A673 (cell line): ENCODE data around the gene ATP10A. TPM values are rescaled to one million over a fixed set of nuclear protein-coding genes. Genes with fewer than 3 reads are reported as not detected.

Experiments used
- BruUV-seq: library from RNA; stranded (reverse); fragments of 400-500 nt; replicated peaks from 2 replicates; lab custom pipeline; 2021; lab: Mats Ljungman, UMichigan
- CTCF ChIA-PET: fragments of 300-600 bp; sonication (Branson Sonifier 250); formaldehyde crosslinking; loops from one replicate; lab custom pipeline; 2022; ENCODE audit warnings: antibody characterized with exemption; lab: Charles Lee
- POLR2A ChIA-PET: fragments of 300-600 bp; sonication (Branson Sonifier 250); formaldehyde crosslinking; loops from one replicate; lab custom pipeline; 2022; ENCODE audit warnings: antibody characterized with exemption; ENCODE audit not compliant: low non-redundant PET; lab: Charles Lee
- DNase-seq: peaks from one replicate; pipeline ENCODE4 v3.0.0-alpha.2; 2015; ENCODE audit warnings: low spot score
- H3K27ac ChIP-seq: fragments of 200-600 bp; sonication (generic); 2 replicates; pipeline ENCODE4 v1.5.1; 2016; ENCODE audit warnings: mixed run types, low read depth, mild to moderate bottlenecking, mixed read lengths, antibody characterized with exemption, low read length; ENCODE audit not compliant: poor library complexity, severe bottlenecking
- H3K27me3 ChIP-seq: fragments of 200-600 bp; sonication (generic); replicated peaks from 2 replicates; pipeline ENCODE4 v1.6.1; 2017; ENCODE audit warnings: mixed run types, low read depth, mild to moderate bottlenecking, mixed read lengths, antibody characterized with exemption, low read length; ENCODE audit not compliant: insufficient read depth, poor library complexity
- H3K36me3 ChIP-seq: fragments of 200-600 bp; sonication (generic); 2 replicates; pipeline ENCODE4 v1.6.1; 2016; ENCODE audit warnings: mixed run types, mild to moderate bottlenecking, mixed read lengths, antibody characterized with exemption, low read length; ENCODE audit not compliant: insufficient read depth, poor library complexity, severe bottlenecking
- H3K4me1 ChIP-seq: fragments of 200-600 bp; sonication (generic); 2 replicates; pipeline ENCODE4 v1.6.1; 2017; ENCODE audit warnings: mixed run types, mild to moderate bottlenecking, mixed read lengths, antibody characterized with exemption, low read length; ENCODE audit not compliant: insufficient read depth, poor library complexity, severe bottlenecking
- H3K4me3 ChIP-seq: fragments of 200-600 bp; sonication (generic); 2 replicates; pipeline ENCODE4 v1.5.1; 2016; ENCODE audit warnings: low read depth, mixed run types, mild to moderate bottlenecking, mixed read lengths, low read length; ENCODE audit not compliant: poor library complexity, severe bottlenecking
- H3K9me3 ChIP-seq: fragments of 200-600 bp; sonication (generic); 2 replicates; pipeline ENCODE4 v1.6.1; 2016; ENCODE audit warnings: mixed run types, low read depth, mild to moderate bottlenecking, mixed read lengths, antibody characterized with exemption, low read length; ENCODE audit not compliant: poor library complexity, severe bottlenecking
- EZH2 ChIP-seq: fragments of 200-600 bp; sonication (generic); IDR thresholded peaks from 2 replicates; pipeline ENCODE4 v1.6.1; 2017; ENCODE audit warnings: borderline replicate concordance, low read depth, mild to moderate bottlenecking, mixed read lengths, antibody characterized with exemption, low read length; ENCODE audit not compliant: poor library complexity, severe bottlenecking
- intact Hi-C: fragments of 100-400 bp; cut with micrococcal nuclease; formaldehyde crosslinking; loops from one replicate; pipeline ENCODE4 v1.10.0; 2022; ENCODE audit not compliant: unreplicated experiment
- total RNA-seq: library from RNA; stranded (reverse); gene quantifications from 2 replicates; pipeline ENCODE4 v1.2.3, GENCODE V29; 2021
- TF ChIP-seq, protein P1 (sequence below): fragments of 300-800, 200-600 bp; sonication (generic); conservative IDR thresholded peaks from 2 replicates; pipeline ENCODE4 v1.5.1; 2017; ENCODE audit warnings: low read depth, mild to moderate bottlenecking, antibody characterized with exemption, low read length, moderate library complexity, mixed read lengths

Gene ATP10A
- total RNA-seq, 1 experiment from 2014 or later: not detected

DNA sequence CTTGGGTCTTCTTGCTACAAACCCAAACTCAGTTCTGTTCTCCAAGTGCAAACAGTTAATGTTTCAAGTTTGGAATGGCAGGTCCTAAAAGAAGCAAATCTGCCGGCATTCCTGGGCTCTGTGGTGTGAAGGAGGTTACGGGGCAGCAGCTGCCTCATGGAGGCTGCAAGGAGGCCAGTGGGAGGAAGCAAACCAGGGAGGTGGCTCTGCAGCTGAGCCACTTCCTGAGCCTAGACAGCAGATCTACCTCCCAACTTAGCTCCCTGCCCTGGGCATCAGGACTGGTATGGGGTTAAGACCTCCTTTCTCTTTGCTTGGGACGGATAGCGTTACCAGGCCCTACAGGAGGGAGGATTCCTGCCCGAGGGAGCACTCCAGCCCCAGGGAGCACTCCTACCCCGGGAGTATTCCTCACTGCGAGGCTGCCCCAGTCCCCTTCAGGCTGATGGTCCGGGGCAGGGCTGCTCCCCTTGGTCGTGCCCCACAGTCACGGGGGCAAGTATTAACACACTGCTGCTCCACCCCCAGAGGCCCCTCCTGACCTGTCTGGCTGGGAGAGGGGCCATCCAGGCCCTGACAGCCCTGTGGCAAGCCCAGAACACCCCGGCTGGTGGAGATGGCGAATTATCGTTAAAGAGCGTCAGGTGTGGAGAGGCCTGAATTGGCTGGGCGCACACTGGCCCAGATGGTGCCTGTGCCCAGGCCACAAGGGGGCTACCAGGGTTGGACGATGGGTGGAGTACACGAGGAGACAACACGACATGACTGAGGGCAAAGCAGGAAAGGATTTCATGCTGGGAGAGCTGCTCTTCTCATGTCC lies 129.9 kb downstream of the ATP10A start:
- Histone ChIP-seq H3K27me3 (no peaks in the 10 kb centered on the region), H3K9me3 (peaks cover 9% of the 10 kb centered on the region), H3K36me3 (no peaks in the 10 kb centered on the region), H3K4me3 (no peak overlapping the region), H3K27ac (no peak overlapping the region), H3K4me1 (no peaks in the 10 kb centered on the region)
- no TSS peak for BruUV-seq
- ChIA-PET POLR2A (no interaction called here), CTCF (no interaction called here)
- intact Hi-C loops: no loop called here
- no peak for TF ChIP-seq EZH2
- TF ChIP-seq, protein P1, sequence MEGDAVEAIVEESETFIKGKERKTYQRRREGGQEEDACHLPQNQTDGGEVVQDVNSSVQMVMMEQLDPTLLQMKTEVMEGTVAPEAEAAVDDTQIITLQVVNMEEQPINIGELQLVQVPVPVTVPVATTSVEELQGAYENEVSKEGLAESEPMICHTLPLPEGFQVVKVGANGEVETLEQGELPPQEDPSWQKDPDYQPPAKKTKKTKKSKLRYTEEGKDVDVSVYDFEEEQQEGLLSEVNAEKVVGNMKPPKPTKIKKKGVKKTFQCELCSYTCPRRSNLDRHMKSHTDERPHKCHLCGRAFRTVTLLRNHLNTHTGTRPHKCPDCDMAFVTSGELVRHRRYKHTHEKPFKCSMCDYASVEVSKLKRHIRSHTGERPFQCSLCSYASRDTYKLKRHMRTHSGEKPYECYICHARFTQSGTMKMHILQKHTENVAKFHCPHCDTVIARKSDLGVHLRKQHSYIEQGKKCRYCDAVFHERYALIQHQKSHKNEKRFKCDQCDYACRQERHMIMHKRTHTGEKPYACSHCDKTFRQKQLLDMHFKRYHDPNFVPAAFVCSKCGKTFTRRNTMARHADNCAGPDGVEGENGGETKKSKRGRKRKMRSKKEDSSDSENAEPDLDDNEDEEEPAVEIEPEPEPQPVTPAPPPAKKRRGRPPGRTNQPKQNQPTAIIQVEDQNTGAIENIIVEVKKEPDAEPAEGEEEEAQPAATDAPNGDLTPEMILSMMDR: no peak
- DNase-seq: no peak

DNA sequence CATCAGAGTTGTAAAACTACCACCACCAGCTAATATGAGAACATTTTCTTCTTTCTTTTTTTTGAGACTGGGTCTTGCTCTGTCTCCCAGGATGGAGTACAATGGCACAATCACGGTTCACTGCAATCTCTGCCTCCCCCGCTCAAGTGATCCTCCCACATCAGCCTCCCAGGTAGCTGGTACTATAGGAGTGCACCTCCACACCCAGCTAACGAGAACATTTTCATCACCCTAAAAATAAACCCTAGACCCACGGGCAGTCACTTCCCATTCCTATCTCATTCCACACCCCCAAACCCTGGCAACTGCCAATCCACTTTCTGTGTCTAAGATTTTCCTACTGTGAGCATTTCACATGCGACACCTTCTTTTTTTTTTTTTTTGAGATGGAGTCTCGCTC lies 130.9 kb downstream of the ATP10A start:
- ChIA-PET POLR2A (no interaction called here), CTCF (no interaction called here)
- Histone ChIP-seq H3K36me3 (no peaks in the 10 kb centered on the region), H3K27me3 (no peaks in the 10 kb centered on the region), H3K4me1 (no peaks in the 10 kb centered on the region), H3K4me3 (no peak overlapping the region), H3K27ac (no peak overlapping the region), H3K9me3 (peaks cover 15% of the 10 kb centered on the region)
- DNase-seq: no peak
- no TSS peak for BruUV-seq
- intact Hi-C loops: no loop called here
- TF ChIP-seq, protein P1: no peak
- TF ChIP-seq EZH2: no peak

DNA sequence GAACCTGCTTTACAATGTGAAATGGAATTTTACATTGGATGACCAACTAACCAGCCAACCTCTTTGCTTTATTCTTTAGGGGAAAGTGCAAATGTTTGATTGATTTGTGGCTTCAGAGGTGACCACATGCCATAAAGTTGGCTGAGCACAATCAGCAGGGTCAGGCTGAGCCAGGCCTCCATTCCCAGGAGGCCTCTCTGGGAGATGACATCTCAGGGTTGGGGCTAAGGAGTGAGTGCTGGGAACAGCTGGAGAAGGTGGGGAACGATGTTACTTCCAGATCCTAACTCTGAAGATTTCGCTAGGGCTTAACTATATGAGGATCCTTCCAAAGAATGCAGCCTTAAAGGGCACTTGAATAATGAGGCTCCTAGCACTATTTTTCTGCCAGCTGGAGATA lies 131.7 kb downstream of the ATP10A start:
- no peak overlapping the region for H3K27ac ChIP-seq
- H3K36me3 ChIP-seq: no peaks in the 10 kb centered on the region
- BruUV-seq: no TSS peak
- ChIA-PET CTCF (no interaction called here), POLR2A (no interaction called here)
- peaks cover 13% of the 10 kb centered on the region for H3K9me3 ChIP-seq
- intact Hi-C loops: no loop called here
- no peaks in the 10 kb centered on the region for H3K27me3 ChIP-seq
- TF ChIP-seq, protein P1: no peak
- no peak for TF ChIP-seq EZH2
- no peak for DNase-seq
- H3K4me1 ChIP-seq: no peaks in the 10 kb centered on the region
- no peak overlapping the region for H3K4me3 ChIP-seq
